GM21786 (cell line): ENCODE results near the gene CYP3A7.
"Not testable (repeated sequence)": the region's sequence is repeated elsewhere in the genome, so short reads cannot be mapped to it uniquely, and the experiment has no call there.

Experiments used
- ATAC-seq: cut with Tn5 transposase; IDR thresholded peaks from one replicate; pipeline ENCODE4 v1.9.1; 2021; ENCODE audit not compliant: unreplicated experiment

Gene CYP3A7

DNA sequence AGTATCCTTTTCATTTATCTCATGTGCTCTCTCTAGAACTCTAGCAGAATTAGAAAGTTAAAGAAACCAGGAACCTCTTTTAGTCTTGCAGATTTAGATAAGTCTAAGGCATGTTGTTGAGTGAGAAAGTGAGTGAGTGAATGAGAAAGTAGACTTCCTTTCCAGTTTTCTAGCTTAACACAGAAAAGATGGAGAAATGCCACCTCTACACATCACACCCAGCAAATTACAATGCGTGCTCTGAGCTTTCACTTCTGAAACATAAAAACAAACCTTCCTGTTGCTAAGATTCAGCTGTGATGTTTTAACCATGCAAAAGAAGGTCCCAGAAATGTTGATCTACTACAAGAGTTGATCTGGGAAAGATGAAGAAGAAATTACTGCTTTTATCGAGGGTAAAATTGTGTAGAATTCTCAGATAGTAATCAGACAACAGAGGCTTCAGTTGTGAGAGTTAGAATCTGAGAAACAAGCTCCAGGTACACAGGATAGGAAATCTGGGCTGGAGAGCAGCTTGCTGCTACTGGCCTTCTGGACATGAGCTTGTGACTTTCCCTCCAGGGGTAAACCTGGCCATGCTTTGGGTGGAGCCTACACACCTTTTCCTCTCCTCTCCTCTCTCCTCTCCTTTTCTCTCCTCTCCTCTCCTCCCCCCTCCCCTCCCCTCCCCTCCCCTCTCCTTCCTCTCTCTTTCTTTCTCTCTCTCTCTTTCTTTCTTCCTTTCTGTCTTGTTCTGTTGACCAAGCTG lies 59.8 kb downstream of the CYP3A7 start:
- no peak for ATAC-seq

DNA sequence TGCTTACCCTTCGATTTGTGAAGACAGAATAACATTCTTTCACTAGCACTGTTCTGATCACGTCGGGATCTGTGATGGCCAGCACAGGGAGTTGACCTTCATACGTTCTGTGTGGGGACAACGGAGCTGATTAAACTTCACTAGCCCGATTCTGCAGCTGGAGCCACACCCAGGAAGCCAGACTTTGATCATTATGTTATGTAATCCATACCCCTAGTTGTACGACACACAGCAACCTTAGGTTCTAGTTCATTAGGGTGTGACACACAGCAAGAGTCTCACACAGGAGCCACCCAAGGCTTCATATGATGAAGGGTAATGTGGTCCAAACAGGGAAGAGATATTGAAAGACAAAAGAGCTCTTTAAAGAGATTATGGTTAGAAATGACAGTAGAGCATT lies 62.4 kb downstream of the CYP3A7 start:
- ATAC-seq = no peak

DNA sequence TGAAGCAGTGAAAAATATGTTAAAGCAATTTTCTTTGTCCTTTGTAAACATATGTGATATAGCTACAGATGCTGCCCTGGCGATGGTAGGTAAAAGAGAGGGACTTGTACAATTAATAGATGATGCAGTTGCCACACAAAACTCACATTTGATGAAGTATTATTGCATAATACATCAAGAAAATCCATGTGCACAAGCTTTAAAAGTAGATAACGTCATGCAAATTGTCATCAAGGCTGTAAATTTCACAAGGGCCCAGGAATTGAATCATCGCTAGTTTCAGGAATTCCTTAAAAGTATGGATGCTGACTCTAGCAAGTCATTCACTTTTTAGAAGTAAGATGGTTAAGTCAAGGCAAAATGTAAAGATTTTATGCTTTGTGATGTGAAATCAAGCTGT lies 65.2 kb downstream of the CYP3A7 start:
- no peak for ATAC-seq

GRCh38 chr7:99668541-99668940 lies 66.5 kb downstream of the CYP3A7 start:
- no peak for ATAC-seq

- ATAC-seq = no peak
These were observed 67.8 kb downstream of the CYP3A7 start for GRCh38 chr7:99667179-99667578.

DNA sequence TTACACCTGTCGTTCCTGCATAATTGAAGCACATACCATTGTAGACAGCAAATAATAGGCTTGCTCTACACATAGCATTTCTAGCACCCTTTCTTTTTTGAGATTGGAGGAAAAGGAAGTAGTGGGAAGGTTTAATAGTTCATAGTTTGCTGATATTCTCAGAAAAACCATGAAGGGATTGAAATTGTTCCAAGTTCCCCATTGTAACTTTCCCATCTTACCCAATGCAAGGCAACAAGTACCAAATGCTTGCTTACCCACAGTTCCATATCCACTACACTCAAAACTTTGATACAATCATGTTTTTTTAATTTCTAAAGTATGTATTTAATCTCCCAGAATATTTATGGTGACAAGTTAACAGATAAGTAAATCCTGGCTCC lies 69.0 kb downstream of the CYP3A7 start:
- no peak for ATAC-seq

DNA sequence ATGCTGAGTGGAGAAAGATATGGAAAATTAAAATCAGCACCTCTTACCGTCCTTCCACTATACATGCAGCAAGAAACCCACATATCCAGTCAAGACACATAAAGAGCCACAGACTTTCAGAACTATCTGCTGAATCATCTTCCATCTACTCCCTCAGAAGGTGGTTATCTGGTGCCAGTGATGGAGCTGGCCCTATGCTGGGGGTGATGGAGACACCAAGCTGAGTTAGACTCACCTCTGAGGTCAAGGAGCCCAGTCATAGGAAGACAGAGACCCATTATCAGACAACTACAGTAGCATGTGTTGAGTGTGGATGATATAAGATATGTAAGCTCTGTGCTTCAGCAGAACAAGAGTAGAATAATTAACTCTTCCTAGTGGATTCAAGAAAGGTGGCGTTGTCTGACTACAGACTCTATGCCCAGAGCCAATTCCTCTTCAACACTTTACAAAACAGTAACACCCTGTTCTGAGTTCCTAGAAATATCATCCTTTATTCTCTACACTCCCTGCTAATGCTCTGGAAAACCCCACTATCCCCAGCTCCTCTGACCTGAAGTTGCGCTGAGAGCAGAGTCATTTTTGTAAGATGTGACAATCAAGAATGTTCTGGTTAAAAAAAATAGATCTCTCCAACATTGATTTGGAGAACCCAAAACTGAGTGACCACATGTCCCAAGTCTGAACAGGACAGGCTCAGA lies 69.5 kb downstream of the CYP3A7 start:
- no peak for ATAC-seq

- ATAC-seq = not testable (repeated sequence)
These were observed 77.1 kb downstream of the CYP3A7 start for GRCh38 chr7:99657879-99658278.
